ENCODE results near the gene EMSY.

- TF ChIP-seq CTCF (IDR thresholded peaks at IDR 0.05 in 4 of 5, conservative IDR thresholded peaks at IDR 0.05 in 1 of 5) (no peak), POLR2A (IDR thresholded peaks at IDR 0.05) (no peak)
Measured at GRCh38 chr11:76552987-76553386, 108.2 kb downstream of the EMSY start.

Data from gastrocnemius medialis (tissue), 4 donors.